IPS DF 4.7 (cell line): Measurements from ENCODE around the gene VCL.
"Not testable (repeated sequence)": the region's sequence is repeated elsewhere in the genome, so short reads cannot be mapped to it uniquely, and the experiment has no call there.

ENCODE experiments used
- DNase-seq: peaks from one replicate; pipeline ENCODE4 v3.0.0-alpha.2; 2013; ENCODE audit warnings: low spot score; ENCODE audit errors: extremely low read depth

Gene VCL

DNA sequence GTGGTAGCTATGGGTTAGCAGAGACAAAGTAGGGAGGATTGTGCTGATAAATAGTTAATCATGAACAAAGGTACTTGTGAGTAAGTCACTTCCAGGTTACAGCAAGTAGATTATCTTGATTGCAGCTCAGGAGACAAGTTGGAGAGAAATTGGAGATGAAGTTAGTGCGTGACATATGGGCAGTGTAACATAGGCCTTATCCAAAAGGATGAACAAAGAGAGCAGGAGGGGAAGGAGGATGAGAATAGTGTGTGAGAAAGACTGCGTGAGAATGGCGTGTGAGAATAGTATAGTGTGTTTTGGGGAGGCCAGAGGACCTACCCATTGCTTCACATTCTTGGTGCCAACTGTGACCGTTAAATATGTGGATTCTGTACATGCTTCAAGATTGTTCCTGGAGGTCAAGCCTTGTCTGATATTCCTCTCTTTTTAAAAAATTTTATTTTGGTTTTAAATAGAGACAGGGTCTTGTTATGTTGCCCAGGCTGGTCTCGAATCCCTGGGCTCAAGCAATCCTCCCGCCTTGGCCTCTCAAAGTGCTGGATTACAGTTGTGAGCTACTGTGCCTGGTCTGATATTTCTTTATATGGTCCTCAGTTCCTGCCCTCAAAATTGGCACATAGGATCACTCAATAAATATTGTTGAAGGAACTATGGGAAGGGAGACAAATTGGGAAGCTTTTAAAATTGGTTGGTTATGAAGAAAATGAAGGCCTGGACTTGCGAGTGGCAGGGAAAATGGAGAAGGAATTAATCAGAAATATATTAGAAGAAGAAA is 3.2 kb downstream of the VCL start:
- DNase-seq: no peak

DNA sequence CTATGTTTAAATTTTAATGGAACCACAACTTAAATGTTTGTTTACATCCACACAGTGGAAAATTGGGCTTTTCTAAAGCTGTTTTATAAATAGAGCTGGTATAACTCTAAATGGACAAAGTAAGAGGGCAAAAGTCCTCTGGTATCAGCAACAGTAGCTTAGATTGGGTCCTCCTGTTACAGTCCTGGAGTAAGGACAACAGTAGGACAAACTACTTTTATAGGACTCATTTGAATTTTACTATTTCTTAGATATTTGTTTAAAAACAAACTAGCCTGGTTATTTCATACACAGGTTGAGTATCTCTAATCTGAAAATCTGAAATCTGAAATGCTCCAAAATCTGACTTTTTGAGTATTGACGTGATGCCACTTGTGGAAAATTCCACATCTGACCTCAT is 8.4 kb downstream of the VCL start:
- no peak for DNase-seq

DNA sequence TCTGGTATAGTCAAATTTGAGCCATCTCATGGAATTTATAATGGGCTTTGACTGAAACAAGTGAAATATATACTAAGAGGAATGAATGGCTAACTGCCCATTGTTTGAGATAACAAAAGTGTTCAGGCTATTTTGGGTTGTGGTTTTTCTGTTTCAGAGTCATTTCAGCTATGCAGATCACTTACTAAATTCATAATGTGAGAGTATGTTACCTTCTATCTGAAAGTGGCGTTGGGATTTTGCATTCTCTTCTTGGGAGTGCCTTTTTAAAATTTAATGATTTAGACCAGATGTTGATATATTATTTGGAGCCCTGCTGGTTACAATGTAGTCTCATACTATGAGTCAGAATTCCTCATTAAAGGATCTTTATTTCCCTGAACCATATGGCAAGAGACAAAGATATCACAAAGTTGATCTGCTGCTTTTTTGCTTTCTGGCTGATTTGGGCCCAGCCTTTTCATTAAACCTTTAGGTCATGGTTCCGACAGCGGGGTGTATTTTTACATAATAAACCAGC is 10.4 kb downstream of the VCL start:
- no peak for DNase-seq

GRCh38 chr10:74011017-74011416 is 13.1 kb downstream of the VCL start:
- DNase-seq: no peak

DNA sequence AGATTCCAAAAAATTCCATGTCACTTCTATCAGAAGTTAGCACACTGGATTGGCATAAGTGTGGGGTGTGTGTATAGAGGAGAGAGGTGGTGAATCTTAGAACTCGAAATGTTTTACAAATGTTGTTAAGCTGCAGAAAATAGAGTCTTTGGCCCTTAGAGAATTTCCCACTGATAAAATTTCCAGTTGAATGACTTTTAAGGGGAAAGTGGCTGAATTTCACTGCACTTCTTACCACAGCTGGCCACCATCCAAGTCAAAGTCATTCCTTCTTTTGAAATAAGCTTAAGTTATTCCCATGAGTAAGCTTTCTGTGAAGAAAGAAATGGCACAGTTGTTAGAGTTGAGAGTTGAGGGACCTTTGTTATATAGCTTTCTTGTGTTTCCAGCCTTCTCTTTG is 13.9 kb downstream of the VCL start:
- no peak for DNase-seq

DNA sequence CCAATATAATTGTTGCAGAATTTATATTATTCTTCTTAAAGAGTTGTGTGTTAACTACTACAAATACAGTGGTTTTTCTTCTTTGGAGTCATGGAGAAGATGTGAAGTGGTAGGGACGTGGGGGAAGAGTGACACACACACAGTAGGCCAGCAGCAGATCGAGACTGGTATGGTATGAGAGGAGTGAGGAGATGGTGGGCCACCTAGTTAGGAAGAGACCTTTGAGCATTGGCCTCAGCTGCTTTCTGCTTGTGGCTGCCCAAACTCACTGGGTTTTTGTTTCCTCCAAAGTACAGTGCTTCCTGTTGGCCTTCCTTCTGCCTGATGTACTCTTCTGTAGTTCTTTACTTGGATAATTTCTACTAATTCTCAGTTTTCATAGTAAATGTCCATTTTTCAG is 14.6 kb downstream of the VCL start:
- no peak for DNase-seq

DNA sequence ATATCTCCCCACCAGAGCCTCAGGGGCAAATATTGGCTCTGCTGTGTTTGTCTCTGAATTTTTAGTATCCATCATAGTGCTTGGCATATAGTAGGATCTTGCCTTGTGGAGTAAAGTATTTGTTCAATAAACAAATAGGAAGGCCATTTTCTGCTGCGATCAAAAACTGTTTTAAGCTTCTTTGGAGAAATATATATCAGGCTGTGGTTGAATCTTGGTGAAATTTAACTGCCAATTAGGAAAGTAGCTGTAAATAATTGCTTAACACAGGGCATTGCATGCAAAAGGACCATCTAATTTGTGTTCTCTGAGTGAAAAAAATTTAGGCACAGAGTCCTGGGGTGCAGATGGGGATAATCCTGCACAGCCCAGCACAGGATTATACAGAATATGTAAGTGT is 15.1 kb downstream of the VCL start:
- no peak for DNase-seq

- DNase-seq: not testable (repeated sequence)
Measured at GRCh38 chr10:74014574-74014973, 16.7 kb downstream of the VCL start.

- no peak for DNase-seq
Measured at GRCh38 chr10:74018241-74018640, 20.3 kb downstream of the VCL start.

GRCh38 chr10:74021248-74022055 is 23.5 kb downstream of the VCL start:
- DNase-seq: no peak

DNA sequence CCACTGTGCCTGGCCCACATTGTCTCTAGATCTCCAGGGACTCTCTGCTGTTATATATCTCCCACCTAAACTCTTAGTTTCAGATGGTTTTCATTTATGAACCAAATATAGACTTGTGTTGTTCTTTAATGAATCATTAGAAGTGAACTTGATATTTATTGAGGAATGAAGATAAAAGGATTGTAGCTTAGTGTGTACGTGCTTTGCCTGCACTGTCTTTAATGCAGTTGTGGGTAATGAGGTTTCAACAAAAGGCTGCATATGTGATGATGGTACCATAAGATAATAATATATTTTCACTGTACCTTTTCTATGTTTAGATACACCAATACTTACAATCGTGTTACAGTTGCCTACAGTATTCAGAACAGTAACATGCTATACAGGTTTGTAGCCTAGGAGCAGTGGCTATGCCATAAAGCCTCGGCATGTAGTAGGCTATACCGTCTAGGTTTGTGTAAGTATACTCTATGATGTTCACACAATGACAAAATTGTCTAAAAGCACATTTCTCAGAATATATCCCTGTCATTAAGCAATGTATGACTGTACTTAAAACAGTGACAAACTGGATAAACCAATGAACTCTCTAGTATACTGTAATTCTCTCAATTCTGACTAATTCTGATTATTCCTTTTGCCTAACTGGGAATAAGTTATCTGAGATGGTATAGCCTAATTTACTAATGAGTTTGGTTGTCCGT is 25.2 kb downstream of the VCL start:
- DNase-seq: no peak

- DNase-seq: no peak
Measured at GRCh38 chr10:74024600-74024999, 26.7 kb downstream of the VCL start.

DNA sequence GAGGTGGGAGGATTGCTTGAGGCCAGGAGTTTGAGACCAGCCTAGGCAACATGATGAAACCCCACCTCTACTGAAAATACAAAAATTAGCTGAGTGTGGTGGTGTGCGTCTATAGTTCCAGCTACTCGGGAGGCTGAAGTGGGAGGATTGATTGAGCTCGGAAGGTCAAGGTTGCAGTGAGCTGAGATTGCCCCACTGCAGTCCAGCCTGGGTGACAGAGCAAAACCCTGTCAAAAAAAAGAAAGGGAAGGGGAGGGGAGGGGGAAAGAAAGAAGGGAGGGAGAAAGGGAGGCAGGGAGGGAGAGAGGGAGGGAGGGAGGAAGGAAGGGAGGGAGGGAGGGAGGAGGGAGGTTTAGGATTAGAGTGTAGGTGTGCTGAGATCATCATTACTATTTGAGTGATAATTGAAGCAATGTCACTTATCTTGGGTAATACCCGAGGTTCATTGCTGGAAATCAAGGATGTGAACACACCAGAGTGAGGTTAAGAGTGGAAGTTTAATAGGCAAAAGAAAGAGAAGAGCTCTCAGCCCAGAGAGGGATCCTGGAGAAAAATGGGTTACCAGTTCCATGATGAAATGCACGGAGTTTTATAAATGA is 27.6 kb downstream of the VCL start:
- no peak for DNase-seq

- no peak for DNase-seq
Measured at GRCh38 chr10:74026428-74027015, 28.6 kb downstream of the VCL start.

DNA sequence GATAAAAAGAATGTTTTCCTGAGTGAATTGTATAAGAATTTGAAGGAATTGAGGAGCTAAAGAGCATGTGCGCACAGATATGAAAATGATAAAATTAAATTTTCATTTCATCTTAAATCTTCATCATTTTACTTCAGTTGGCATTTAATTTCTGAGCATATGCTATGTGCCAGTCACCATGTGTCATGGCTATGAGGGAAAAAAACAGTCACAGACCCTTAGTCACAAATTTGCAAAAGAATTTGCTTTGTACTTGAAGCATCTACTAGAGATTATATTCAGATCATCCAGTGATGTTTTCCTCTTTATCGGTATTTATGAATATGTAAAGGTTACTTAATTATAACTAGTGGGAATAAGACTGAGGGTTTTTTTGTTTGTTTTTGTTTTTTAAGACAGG is 29.8 kb downstream of the VCL start:
- DNase-seq: no peak

DNA sequence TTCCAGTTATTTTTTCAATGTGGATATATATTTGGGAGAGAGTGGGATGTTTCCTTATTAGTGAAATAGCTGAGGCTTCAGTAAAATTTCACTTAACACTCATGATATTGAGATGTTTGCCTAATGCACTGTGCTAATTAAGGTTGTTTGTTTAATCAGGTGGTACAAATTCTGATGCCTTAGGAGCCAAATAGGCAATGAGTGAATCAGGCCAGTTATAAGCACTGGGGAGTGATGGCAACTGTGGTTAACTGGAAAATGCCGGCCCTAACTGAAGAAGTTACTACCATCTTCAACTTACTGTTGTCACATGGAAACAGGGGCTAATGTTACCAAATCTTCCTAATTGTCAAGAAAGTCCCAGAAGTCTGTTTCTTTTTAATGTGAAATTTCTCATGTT is 32.0 kb downstream of the VCL start:
- no peak for DNase-seq

- DNase-seq: not testable (repeated sequence)
Measured at GRCh38 chr10:74032208-74032607, 34.3 kb downstream of the VCL start.

- DNase-seq: no peak
Measured at GRCh38 chr10:74032900-74033655, 35.2 kb downstream of the VCL start.

DNA sequence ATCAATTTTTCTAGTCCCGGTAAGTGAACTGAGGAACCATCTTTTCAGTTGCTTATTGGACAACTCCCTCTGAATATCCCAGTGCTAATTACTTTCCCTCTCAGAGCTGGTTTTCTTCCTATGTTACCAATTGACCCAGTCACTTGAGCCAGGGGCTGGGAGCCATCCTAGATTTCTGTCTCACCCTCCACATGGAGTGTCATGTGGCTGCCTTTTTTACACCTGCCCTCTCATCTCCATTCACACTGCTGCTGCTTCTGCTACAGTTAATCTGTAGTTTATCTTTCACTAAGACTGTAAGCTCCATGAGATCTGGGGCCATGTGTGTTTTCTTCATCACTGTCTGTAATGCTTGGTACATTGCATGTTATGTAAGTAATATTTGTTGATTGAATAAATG is 35.8 kb downstream of the VCL start:
- no peak for DNase-seq

DNA sequence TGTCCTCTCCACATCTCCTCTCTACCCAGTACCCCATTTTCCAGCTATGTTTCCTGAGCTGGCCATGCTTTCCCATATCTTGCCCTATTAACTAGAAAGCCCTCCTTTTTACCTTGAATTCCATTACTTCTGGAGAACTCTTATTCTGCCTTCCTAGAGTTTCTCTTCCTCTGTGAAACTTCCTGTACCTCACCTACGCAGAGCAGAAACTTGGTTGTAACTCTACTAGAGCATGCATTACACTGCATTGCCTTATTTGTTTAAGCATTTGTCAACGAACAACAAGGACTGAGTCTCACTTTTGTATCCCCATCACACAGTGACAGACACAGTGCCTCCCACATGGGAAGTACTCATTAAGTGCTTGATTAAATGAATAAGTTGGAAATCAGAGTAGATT is 36.4 kb downstream of the VCL start:
- DNase-seq: no peak
